Effector memory CD4-positive, alpha-beta T cell (primary cell): Measurements from ENCODE around the gene NEDD4L.

ENCODE experiments used
- DNase-seq, 3 donors: peaks; one replicate each; pipeline ENCODE4 v3.0.0-alpha.2; 2020
- H3K27ac ChIP-seq: 2 replicates; pipeline ENCODE4 v1.7.0; 2013; ENCODE audit warnings: mild to moderate bottlenecking, low read length, moderate library complexity; ENCODE audit not compliant: insufficient read depth, poor library complexity, severe bottlenecking
- H3K27me3 ChIP-seq: replicated peaks from 2 replicates; pipeline ENCODE4 v1.7.0; 2013; ENCODE audit warnings: mild to moderate bottlenecking, low read length; ENCODE audit not compliant: insufficient read depth, control insufficient read depth, poor library complexity, severe bottlenecking
- H3K36me3 ChIP-seq: 2 replicates; pipeline ENCODE4 v1.7.0; 2013; ENCODE audit warnings: mild to moderate bottlenecking, low read length, moderate library complexity; ENCODE audit not compliant: control insufficient read depth, insufficient read depth
- H3K4me1 ChIP-seq: 2 replicates; pipeline ENCODE4 v1.7.0; 2013; ENCODE audit warnings: low read length, mild to moderate bottlenecking; ENCODE audit not compliant: control insufficient read depth, insufficient read depth, poor library complexity, severe bottlenecking
- H3K4me3 ChIP-seq: 2 replicates; pipeline ENCODE4 v1.7.0; 2013; ENCODE audit warnings: low read length, low read depth, mild to moderate bottlenecking; ENCODE audit not compliant: insufficient read depth, poor library complexity, severe bottlenecking
- H3K9me3 ChIP-seq: 2 replicates; pipeline ENCODE4 v1.7.0; 2013; ENCODE audit warnings: mild to moderate bottlenecking, low read length, moderate library complexity; ENCODE audit not compliant: control insufficient read depth

NEDD4L gene

GRCh38 chr18:58311390-58311789 lies 267.4 kb downstream of the NEDD4L start:
- H3K9me3 ChIP-seq = no peaks in the 10 kb centered on the region
- H3K27me3 ChIP-seq = no peaks in the 10 kb centered on the region
- DNase-seq = no peak
- H3K27ac ChIP-seq = peak overlapping the region; percentile 8
- H3K4me1 ChIP-seq = peaks cover 22% of the 10 kb centered on the region
- no peaks in the 10 kb centered on the region for H3K36me3 ChIP-seq
- H3K4me3 ChIP-seq = no peak overlapping the region

- Histone ChIP-seq H3K9me3 (no peaks in the 10 kb centered on the region), H3K27ac (no peak overlapping the region), H3K36me3 (no peaks in the 10 kb centered on the region), H3K4me3 (no peak overlapping the region), H3K4me1 (peaks cover 22% of the 10 kb centered on the region), H3K27me3 (no peaks in the 10 kb centered on the region)
- no peak for DNase-seq
Observed at GRCh38 chr18:58313491-58314032, 269.5 kb downstream of the NEDD4L start.

GRCh38 chr18:58314284-58314683 lies 270.3 kb downstream of the NEDD4L start:
- H3K36me3 ChIP-seq = no peaks in the 10 kb centered on the region
- no peaks in the 10 kb centered on the region for H3K27me3 ChIP-seq
- peaks cover 20% of the 10 kb centered on the region for H3K4me1 ChIP-seq
- DNase-seq = no peak
- H3K27ac ChIP-seq = no peak overlapping the region
- H3K9me3 ChIP-seq = no peaks in the 10 kb centered on the region
- H3K4me3 ChIP-seq = no peak overlapping the region

- H3K27ac ChIP-seq = no peak overlapping the region
Observed at GRCh38 chr18:58315041-58315440, 271.0 kb downstream of the NEDD4L start.

GRCh38 chr18:58315739-58316215 lies 271.8 kb downstream of the NEDD4L start:
- Histone ChIP-seq H3K27me3 (no peaks in the 10 kb centered on the region), H3K4me1 (peaks cover 6% of the 10 kb centered on the region), H3K36me3 (no peaks in the 10 kb centered on the region), H3K9me3 (no peaks in the 10 kb centered on the region), H3K4me3 (no peak overlapping the region), H3K27ac (no peak overlapping the region)
- no peak for DNase-seq

More at GRCh38 chr18:58315041-58315440, 271.0 kb downstream of the NEDD4L start:
- H3K4me3 ChIP-seq = no peak overlapping the region
- peaks cover 12% of the 10 kb centered on the region for H3K4me1 ChIP-seq
- no peaks in the 10 kb centered on the region for H3K27me3 ChIP-seq
- H3K36me3 ChIP-seq = no peaks in the 10 kb centered on the region
- no peak for DNase-seq
- H3K9me3 ChIP-seq = no peaks in the 10 kb centered on the region

- Histone ChIP-seq H3K27ac (no peak overlapping the region), H3K4me3 (no peak overlapping the region), H3K36me3 (no peaks in the 10 kb centered on the region), H3K27me3 (no peaks in the 10 kb centered on the region), H3K4me1 (peaks cover 3% of the 10 kb centered on the region), H3K9me3 (no peaks in the 10 kb centered on the region)
- no peak for DNase-seq
Observed at GRCh38 chr18:58316396-58317342, 272.6 kb downstream of the NEDD4L start.

- H3K9me3 ChIP-seq = no peaks in the 10 kb centered on the region
- DNase-seq = no peak
- no peaks in the 10 kb centered on the region for H3K36me3 ChIP-seq
- H3K4me3 ChIP-seq = no peak overlapping the region
- no peaks in the 10 kb centered on the region for H3K27me3 ChIP-seq
- H3K27ac ChIP-seq = no peak overlapping the region
- no peaks in the 10 kb centered on the region for H3K4me1 ChIP-seq
Observed at GRCh38 chr18:58319719-58320118, 275.7 kb downstream of the NEDD4L start.

- DNase-seq = no peak
- no peaks in the 10 kb centered on the region for H3K4me1 ChIP-seq
- no peak overlapping the region for H3K27ac ChIP-seq
Observed at GRCh38 chr18:58320907-58321561, 277.0 kb downstream of the NEDD4L start.

GRCh38 chr18:58321986-58322385 lies 278.0 kb downstream of the NEDD4L start:
- H3K27ac ChIP-seq = no peak overlapping the region
- H3K36me3 ChIP-seq = no peaks in the 10 kb centered on the region
- no peaks in the 10 kb centered on the region for H3K4me1 ChIP-seq
- H3K4me3 ChIP-seq = no peak overlapping the region
- H3K9me3 ChIP-seq = no peaks in the 10 kb centered on the region
- peak; percentile 6 to 11 (median 8) for DNase-seq
- H3K27me3 ChIP-seq = no peaks in the 10 kb centered on the region

More at GRCh38 chr18:58320907-58321561, 277.0 kb downstream of the NEDD4L start:
- Histone ChIP-seq H3K4me3 (no peak overlapping the region), H3K9me3 (no peaks in the 10 kb centered on the region), H3K27me3 (no peaks in the 10 kb centered on the region), H3K36me3 (no peaks in the 10 kb centered on the region)

- H3K9me3 ChIP-seq = no peaks in the 10 kb centered on the region
Observed at GRCh38 chr18:58322464-58322863, 278.4 kb downstream of the NEDD4L start.

More at GRCh38 chr18:58322464-58322863, 278.4 kb downstream of the NEDD4L start:
- no peaks in the 10 kb centered on the region for H3K27me3 ChIP-seq
- H3K4me1 ChIP-seq = no peaks in the 10 kb centered on the region
- no peak for DNase-seq
- H3K4me3 ChIP-seq = no peak overlapping the region
- H3K27ac ChIP-seq = no peak overlapping the region
- H3K36me3 ChIP-seq = no peaks in the 10 kb centered on the region
